Measurements from ENCODE around the gene PIK3C2B. TPM values are rescaled to one million over a fixed set of nuclear protein-coding genes. Genes with fewer than 3 reads are reported as not detected.
A peak's percentile ranks its signal among the peaks of the same experiment; 100 is the strongest.

The PIK3C2B gene
- total and polyA plus RNA-seq, 2 donors (not counting 1 experiment from before 2014, with no cell fraction given) = 90.3 to 142 TPM

DNA sequence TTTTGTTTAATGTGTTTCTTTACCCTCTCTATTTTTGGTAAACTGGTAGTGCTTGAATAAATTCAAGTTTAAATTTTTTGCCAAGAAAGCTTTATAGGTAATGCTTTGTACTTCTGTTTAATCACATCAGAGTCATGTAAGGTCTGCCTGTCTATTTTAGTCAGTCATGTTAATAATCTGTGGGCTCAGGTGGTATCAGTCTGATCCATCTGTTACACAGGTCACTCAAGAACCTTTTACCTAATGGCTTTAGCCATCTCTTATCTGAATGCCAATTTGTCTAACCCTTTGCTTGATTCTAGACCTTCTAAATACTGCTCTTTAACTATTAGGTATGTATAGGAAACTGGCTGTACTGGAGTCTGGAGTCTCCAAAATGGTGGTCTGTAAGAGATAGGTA, 38.2 kb upstream of the PIK3C2B start:
- H3K27me3 Mint-ChIP-seq = no peaks in the 10 kb centered on the region
- CTCF ChIA-PET = interaction anchor here (2.0 kb wide), 1 partner anchor 30 kb away, joined by 7 read pairs; no protein-coding TSS in a partner anchor
- peaks cover 68% of the 10 kb centered on the region for H4K20me1 ChIP-seq (ENCODE audit: control insufficient read depth, insufficient read depth, low read length, poor library complexity, severe bottlenecking)
- no peak overlapping the region for H3K4me3 Mint-ChIP-seq
- POLR2A ChIA-PET = interaction anchor here (0.6 kb wide), 1 partner anchor 17 kb away, joined by 3 read pairs; the partner anchor contains the start of gene MDM4
- H3K4me2 ChIP-seq (replicated peaks; ENCODE audit: low read depth, low read length, poor library complexity, severe bottlenecking) = no peak overlapping the region
- intact Hi-C loops (cut with micrococcal nuclease) = no loop called here
- peak overlapping the region in 1 of 2 donors; percentile 62 for H3K27ac ChIP-seq (ENCODE audit: low read length in 2 of 2)
- H3K9me3 ChIP-seq (ENCODE audit: control extremely low read depth in 1 of 3, control insufficient read depth in 2 of 3, insufficient read depth in 1 of 3, low read length in 2 of 3) = no peaks in the 10 kb centered on the region
- peaks cover 96% of the 10 kb centered on the region for H3K79me2 ChIP-seq (ENCODE audit: control insufficient read depth, insufficient read depth, low read length)
- no peak overlapping the region for H3K4me3 ChIP-seq (ENCODE audit: control extremely low read depth in 1 of 5, extremely low read depth in 1 of 5, insufficient read depth in 1 of 5, low read depth in 2 of 5, low read length in 4 of 5)
- H3K36me3 ChIP-seq (replicated peaks in 1 of 2; ENCODE audit: control extremely low read depth in 1 of 2, control insufficient read depth in 1 of 2, extremely low read depth in 1 of 2, insufficient read depth in 2 of 2, low read length in 1 of 2) = peaks cover 18 to 88% of the 10 kb centered on the region in 2 experiments
- DNase-seq = no peak
- H3K27me3 ChIP-seq (replicated peaks in 1 of 4; ENCODE audit: control extremely low read depth in 1 of 4, control insufficient read depth in 3 of 4, insufficient read depth in 4 of 4, low read length in 3 of 4) = no peaks in the 10 kb centered on the region
- no peak for TF ChIP-seq EZH2 (IDR thresholded peaks at IDR 0.05; ENCODE audit: borderline replicate concordance, insufficient read depth, low read depth, low read length, poor library complexity, severe bottlenecking)
- TF ChIP-seq, protein P1, sequence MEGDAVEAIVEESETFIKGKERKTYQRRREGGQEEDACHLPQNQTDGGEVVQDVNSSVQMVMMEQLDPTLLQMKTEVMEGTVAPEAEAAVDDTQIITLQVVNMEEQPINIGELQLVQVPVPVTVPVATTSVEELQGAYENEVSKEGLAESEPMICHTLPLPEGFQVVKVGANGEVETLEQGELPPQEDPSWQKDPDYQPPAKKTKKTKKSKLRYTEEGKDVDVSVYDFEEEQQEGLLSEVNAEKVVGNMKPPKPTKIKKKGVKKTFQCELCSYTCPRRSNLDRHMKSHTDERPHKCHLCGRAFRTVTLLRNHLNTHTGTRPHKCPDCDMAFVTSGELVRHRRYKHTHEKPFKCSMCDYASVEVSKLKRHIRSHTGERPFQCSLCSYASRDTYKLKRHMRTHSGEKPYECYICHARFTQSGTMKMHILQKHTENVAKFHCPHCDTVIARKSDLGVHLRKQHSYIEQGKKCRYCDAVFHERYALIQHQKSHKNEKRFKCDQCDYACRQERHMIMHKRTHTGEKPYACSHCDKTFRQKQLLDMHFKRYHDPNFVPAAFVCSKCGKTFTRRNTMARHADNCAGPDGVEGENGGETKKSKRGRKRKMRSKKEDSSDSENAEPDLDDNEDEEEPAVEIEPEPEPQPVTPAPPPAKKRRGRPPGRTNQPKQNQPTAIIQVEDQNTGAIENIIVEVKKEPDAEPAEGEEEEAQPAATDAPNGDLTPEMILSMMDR (IDR thresholded peaks at IDR 0.05) = no peak
- peak overlapping the region; percentile 37 for H3K27ac Mint-ChIP-seq
- peaks cover 13 to 21% of the 10 kb centered on the region in 2 donors for H3K4me1 ChIP-seq (ENCODE audit: control insufficient read depth in 2 of 2, insufficient read depth in 2 of 2, low read length in 2 of 2)
- no peak overlapping the region for H2AFZ ChIP-seq (ENCODE audit: insufficient read depth, low read depth, low read length, poor library complexity, severe bottlenecking)
- H3K9me3 Mint-ChIP-seq (ENCODE audit: insufficient read depth) = no peaks in the 10 kb centered on the region
- peaks cover 21% of the 10 kb centered on the region for H3K4me1 Mint-ChIP-seq
- H3K9ac ChIP-seq (ENCODE audit: low read length) = no peak overlapping the region
- no peak for ATAC-seq (ENCODE audit: low read depth)

DNA sequence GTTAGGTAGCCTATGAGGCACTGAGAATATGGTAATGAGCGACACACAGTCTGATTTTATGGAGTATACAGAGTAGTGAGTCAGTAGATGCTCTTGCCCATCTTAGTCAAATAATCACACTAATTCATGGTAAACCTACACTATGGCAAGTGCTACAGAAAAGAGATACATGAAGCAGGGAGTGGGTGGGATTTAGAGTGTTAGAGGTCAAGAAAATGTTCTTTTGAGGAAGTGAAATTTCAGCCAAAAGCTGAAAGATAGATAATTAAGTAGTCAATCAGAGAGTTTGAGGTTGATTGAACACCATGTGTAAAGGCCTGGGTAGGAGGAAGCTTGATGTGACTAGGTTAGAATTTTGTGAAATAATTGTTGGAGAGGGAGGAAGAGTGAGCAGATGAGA, 36.3 kb upstream of the PIK3C2B start:
- Mint-ChIP-seq H3K4me3 (peak overlapping the region; percentile 12), H3K27ac (peak overlapping the region; percentile 62), H3K4me1 (peaks cover 21% of the 10 kb centered on the region), H3K9me3 (ENCODE audit: insufficient read depth) (no peaks in the 10 kb centered on the region), H3K27me3 (no peaks in the 10 kb centered on the region)
- TF ChIP-seq EZH2 (IDR thresholded peaks at IDR 0.05; ENCODE audit: borderline replicate concordance, insufficient read depth, low read depth, low read length, poor library complexity, severe bottlenecking) = no peak
- TF ChIP-seq, protein P1 (IDR thresholded peaks at IDR 0.05) = no peak
- Histone ChIP-seq H3K27ac (ENCODE audit: low read length in 2 of 2) (peak overlapping the region; percentile 17 to 67), H3K79me2 (ENCODE audit: control insufficient read depth, insufficient read depth, low read length) (peaks cover 95% of the 10 kb centered on the region), H3K9me3 (ENCODE audit: control extremely low read depth in 1 of 3, control insufficient read depth in 2 of 3, insufficient read depth in 1 of 3, low read length in 2 of 3) (no peaks in the 10 kb centered on the region), H3K27me3 (replicated peaks in 1 of 4; ENCODE audit: control extremely low read depth in 1 of 4, control insufficient read depth in 3 of 4, insufficient read depth in 4 of 4, low read length in 3 of 4) (no peaks in the 10 kb centered on the region), H3K4me3 (ENCODE audit: control extremely low read depth in 1 of 5, extremely low read depth in 1 of 5, insufficient read depth in 1 of 5, low read depth in 2 of 5, low read length in 4 of 5) (no peak overlapping the region), H4K20me1 (ENCODE audit: control insufficient read depth, insufficient read depth, low read length, poor library complexity, severe bottlenecking) (peaks cover 58% of the 10 kb centered on the region), H3K4me2 (replicated peaks; ENCODE audit: low read depth, low read length, poor library complexity, severe bottlenecking) (peak overlapping the region; percentile 50), H3K4me1 (ENCODE audit: control insufficient read depth in 2 of 2, insufficient read depth in 2 of 2, low read length in 2 of 2) (peaks cover 13 to 21% of the 10 kb centered on the region in 2 donors), H3K9ac (ENCODE audit: low read length) (peak overlapping the region; percentile 2), H3K36me3 (replicated peaks in 1 of 2; ENCODE audit: control extremely low read depth in 1 of 2, control insufficient read depth in 1 of 2, extremely low read depth in 1 of 2, insufficient read depth in 2 of 2, low read length in 1 of 2) (peaks cover 12 to 88% of the 10 kb centered on the region in 2 experiments), H2AFZ (ENCODE audit: insufficient read depth, low read depth, low read length, poor library complexity, severe bottlenecking) (no peak overlapping the region)
- CTCF ChIA-PET = interaction anchor here (0.6 to 3.7 kb wide), 7 partner anchors 10 to 86 kb away, joined by 3 to 25 read pairs (median 3); partner anchors contain the start of gene MDM4
- ATAC-seq (ENCODE audit: low read depth) (peak; percentile 63), DNase-seq (peak; percentile 44)
- WGBS (ENCODE audit: insufficient coverage) = no CpG with 5 or more reads among the region's 1 CpG
- intact Hi-C loops (cut with micrococcal nuclease) = no loop called here
- POLR2A ChIA-PET = interaction anchor here (1.3 kb wide), 1 partner anchor 15 kb away, joined by 5 read pairs; the partner anchor contains the start of gene MDM4
